HG03520 (cell line): ENCODE data around the gene IKBKE.

ENCODE experiments used
- ATAC-seq: cut with Tn5 transposase; IDR thresholded peaks from one replicate; pipeline ENCODE4 v1.9.1; 2021; ENCODE audit warnings: mild to moderate bottlenecking, moderate library complexity; ENCODE audit not compliant: unreplicated experiment

IKBKE gene

GRCh38 chr1:206510371-206510770 lies 40.1 kb downstream of the IKBKE start:
- ATAC-seq = no peak

DNA sequence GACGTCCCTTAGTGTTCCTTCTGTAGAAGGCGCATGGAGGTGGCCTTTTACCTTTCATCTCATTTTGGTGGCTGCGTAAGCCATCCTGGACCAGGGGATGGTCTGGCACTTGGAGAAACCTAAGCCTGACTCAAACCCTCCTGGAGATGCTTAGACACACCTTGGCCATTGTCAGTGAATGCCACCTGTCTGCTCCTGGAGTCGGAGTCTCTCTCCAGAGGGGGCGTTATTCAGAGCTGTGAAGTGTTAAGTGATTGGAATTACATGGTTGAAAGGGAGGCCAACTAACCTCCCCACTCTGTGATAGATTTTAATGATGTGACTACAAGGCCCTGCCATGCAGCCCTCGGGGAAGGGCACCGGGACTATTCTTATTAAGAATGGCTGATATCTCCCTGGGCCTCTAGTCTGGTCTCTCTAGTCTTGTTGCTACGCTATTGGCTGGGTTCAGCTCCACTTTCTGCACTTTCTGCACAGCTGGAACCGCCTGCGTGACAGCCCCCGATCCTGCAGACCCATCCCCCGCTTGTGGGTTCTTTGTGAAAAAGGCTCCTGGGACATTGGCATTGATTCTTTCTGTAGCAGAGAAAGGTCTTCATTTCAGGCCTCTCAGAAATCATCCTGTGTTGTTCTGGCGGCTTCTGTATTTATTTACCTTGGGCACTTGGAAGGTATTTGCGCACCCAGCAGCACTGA lies 41.2 kb downstream of the IKBKE start:
- ATAC-seq = no peak

- ATAC-seq = no peak
Measured at GRCh38 chr1:206512058-206512850, 42.0 kb downstream of the IKBKE start.

DNA sequence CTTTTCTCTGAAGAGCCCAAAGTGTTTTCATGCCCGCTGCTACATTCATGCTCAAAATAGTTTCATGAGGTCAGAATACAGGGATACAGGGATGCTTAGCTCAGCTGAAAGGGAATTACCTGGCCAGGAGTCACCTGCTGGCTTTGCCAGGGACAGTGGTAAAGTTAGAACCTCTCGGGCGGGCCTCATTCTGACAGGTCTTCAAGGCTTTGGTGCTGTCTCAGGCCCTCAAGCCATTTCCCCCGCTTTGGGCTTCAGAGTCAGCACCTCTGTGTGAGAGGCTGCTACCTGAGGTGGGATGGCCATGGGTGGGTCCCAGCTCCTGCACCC lies 42.5 kb downstream of the IKBKE start:
- ATAC-seq = no peak

- ATAC-seq = no peak
Measured at GRCh38 chr1:206513312-206514111, 43.2 kb downstream of the IKBKE start.

GRCh38 chr1:206514813-206515387 lies 44.6 kb downstream of the IKBKE start:
- no peak for ATAC-seq

DNA sequence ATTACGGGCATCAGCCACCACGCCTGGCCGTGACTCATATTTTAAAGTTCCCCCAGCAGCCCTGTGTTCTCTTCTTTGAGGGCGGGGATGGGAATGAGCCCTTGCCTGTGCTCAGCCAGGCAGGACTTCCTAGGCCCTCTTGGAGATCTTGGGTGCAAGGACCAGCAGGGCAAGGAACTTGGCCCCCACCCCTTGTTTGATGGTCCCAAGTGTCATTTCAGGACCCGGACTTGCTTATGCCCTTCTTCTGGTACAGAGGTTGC lies 46.4 kb downstream of the IKBKE start:
- ATAC-seq = no peak

- no peak for ATAC-seq
Measured at GRCh38 chr1:206517784-206518183, 47.5 kb downstream of the IKBKE start.

- no peak for ATAC-seq
Measured at GRCh38 chr1:206518206-206518605, 47.9 kb downstream of the IKBKE start.

DNA sequence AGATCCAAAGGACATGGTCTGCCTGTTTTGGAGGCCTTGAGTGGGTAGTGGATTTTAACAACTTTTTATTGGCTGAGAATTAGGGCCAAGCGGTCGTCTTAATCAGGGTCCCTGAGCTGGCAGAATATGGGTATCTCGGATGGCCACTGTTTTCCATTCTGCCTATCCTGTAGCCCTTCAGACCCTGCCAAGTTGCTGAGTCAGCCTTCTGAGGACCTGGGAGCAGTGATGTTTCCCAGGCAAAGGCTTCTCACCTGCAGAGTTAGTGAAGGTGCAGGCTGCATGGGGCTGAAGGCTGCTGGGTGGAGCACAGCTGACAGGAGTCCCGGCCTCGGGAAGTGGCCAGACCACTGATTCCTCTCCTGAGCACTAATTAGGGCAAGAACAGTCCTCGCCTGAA lies 48.5 kb downstream of the IKBKE start:
- no peak for ATAC-seq

DNA sequence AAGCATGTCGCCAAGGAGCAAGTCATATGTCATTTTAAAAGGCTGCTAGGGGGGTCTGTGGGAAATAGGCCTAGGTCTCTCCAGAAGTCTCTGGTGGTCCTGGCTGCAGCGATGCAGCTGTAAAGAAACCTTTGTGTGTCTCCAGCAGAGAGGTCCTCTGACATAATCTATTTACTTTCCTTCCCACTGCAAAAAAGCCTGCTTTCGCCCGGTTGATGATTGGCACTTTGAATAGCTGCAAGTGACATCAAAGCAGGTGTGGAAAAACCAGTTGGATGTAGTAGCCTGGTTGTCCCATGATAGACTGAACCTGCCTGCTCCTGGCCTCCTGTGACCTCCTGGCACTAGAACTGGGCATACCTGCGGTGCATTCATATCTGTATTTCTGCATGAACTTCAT lies 50.9 kb downstream of the IKBKE start:
- ATAC-seq = no peak

- no peak for ATAC-seq
Measured at GRCh38 chr1:206521694-206522402, 51.6 kb downstream of the IKBKE start.

DNA sequence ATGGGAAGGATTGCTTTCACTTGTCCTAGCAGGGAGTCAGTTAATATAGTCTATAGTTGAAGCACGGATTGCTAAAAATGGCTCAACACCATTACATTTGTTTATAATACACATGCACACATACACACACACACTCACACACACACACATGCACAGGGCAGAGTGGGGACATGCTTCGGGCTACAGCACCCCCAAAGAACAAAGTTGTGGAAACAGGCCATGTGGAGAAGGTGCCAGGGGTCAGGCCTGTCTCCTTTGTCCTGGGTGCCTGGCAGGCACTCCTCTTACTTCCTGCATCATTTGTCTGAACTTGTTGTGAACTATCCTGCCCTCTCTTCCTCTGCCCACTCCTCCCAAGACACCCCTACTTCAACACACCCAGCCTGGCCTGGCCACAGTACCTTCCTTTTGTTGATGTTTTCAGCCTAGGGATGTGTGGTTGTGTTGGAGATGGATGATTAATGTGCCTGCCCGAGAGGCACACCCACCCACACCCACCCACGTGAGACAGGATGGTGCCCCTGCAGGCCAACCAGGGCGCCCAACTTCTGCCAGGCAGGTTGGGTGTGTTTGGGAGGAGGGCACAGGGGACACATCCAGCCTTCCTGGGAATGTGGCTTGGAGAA lies 54.6 kb downstream of the IKBKE start:
- no peak for ATAC-seq

- ATAC-seq = no peak
Measured at GRCh38 chr1:206526064-206526911, 56.0 kb downstream of the IKBKE start.

DNA sequence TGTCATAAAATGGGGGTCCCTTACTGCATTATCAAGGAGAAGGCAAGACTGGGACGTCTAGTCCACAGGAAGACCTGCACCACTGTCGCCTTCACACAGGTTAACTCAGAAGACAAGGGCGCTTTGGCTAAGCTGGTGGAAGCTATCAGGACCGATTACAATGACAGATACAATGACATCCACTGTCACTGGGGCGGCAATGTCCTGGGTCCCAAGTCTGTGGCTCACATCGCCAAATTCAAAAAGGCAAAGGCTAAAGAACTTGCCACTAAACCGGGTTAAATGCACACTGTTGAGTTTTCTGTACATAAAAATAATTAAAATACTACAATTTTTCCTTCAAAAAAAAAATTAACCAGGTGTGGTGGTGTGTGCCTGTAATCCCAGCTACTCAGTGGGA lies 59.1 kb downstream of the IKBKE start:
- no peak for ATAC-seq

DNA sequence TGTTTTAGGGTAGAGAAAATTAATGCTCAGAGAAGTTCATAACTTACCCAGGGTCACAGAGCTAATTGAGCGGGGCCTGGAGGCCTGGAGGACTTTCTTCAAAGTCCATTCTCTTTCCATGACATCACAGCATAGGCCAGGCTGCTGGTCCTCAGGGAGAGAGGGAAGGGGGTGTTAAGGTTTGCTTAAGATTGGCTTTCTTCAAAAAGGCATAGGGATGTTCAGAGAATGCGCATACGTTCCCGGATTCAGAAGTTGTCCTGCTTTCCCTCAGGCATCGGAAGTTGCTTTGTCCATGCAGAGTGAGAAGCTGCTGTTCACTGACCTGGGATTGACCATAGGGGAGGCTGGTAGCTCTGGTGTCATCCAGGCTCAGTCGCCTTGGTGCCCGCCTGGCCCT lies 62.1 kb downstream of the IKBKE start:
- no peak for ATAC-seq

DNA sequence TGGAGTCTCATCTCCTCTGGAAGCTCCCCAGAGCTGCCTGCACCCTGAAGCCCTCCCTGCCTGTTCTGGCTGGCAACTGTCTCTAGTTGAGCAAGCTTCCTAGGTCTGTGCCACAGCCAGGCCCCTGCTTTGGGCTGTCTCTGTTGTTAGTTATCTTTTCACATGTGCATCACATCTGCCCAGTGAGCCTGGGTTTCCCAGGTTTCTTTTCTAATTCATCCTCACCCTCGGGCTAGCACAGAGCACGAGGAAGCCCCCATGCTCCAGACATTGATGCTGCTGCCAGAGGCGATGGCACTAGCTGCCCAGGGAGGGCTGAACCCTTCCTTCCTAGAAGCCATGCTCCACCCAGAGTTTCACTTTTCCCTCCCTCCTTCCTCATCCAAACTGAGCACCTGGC lies 64.3 kb downstream of the IKBKE start:
- ATAC-seq = no peak

- ATAC-seq = no peak
Measured at GRCh38 chr1:206535853-206536188, 65.5 kb downstream of the IKBKE start.

DNA sequence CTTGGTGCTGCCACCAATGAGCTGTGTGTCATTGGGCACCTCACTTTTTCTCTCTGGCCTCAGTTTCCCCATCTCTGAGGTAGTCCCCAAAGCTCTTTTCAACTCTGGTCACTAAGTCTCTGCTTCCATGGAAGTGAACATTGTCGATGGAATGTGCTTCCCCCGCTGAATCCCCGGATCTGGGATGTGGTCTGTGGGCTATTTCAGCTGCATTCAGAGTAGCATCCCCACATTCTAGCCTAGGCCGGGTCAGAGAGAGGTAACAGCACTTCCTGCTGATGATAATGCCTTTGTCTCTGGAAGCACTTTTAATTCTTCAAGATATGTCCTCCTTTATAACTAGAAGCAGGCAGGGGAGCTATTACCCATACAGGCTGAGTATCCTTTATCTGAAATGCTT lies 66.9 kb downstream of the IKBKE start:
- ATAC-seq = no peak
